Adrenal gland (tissue), 12 donors: ENCODE results near the gene PTCHD4. TPM values are rescaled to one million over a fixed set of nuclear protein-coding genes. Genes with fewer than 3 reads are reported as not detected.

Experiments used
- DNase-seq, 7 donors: peaks; one replicate each; pipeline ENCODE4 v3.0.0-alpha.2; 2019 to 2020
- H3K27ac ChIP-seq, 5 donors: fragments of 200-600 bp; sonication (generic) in 4 of 5; 1 replicate in 3 of 5; 2 replicates in 2 of 5; pipeline versions ENCODE4 v1.5.1 to v1.8.0; 2016 to 2020; ENCODE audit warnings: mild to moderate bottlenecking in 1 of 5
- H3K27me3 ChIP-seq: fragments of 200-600 bp; 2 replicates; pipeline ENCODE4 v1.8.0; 2021
- H3K36me3 ChIP-seq, 2 donors: fragments of 200-600 bp; replicated peaks in 1 of 2; 1 replicate in 1 of 2; 2 replicates in 1 of 2; pipeline versions ENCODE4 v1.5.1 to v1.8.0; 2018 to 2022
- H3K4me1 ChIP-seq, 2 donors: fragments of 200-600 bp; replicated peaks in 1 of 2; 1 replicate in 1 of 2; 2 replicates in 1 of 2; pipeline versions ENCODE4 v1.5.1 to v1.8.0; 2018 to 2021
- H3K4me3 ChIP-seq, 4 donors: fragments of 200-600 bp; sonication (generic) in 3 of 4; one replicate each; pipeline ENCODE4 v1.5.1; 2016 to 2018
- H3K9me3 ChIP-seq, 3 donors: fragments of 200-600 bp; sonication (generic) in 1 of 3; replicated peaks in 1 of 3; 1 replicate in 2 of 3; 2 replicates in 1 of 3; pipeline versions ENCODE4 v1.5.1 to v1.8.0; 2016 to 2021
- CTCF ChIP-seq, 6 experiments: fragments of 450-650 bp in 4 of 6; fragments of 200-600 bp in 2 of 6; sonication (generic) in 1 of 6; IDR thresholded peaks; 1 replicate in 5 of 6; 2 replicates in 1 of 6; pipeline versions ENCODE4 v1.5.1 to v1.8.0; 2016 to 2021; ENCODE audit warnings: antibody characterized with exemption in 6 of 6, mild to moderate bottlenecking in 2 of 6, moderate library complexity in 1 of 6
- POLR2A ChIP-seq, 2 donors: fragments of 450-650 bp; IDR thresholded peaks; one replicate each; pipeline ENCODE4 v1.6.1; 2017; ENCODE audit warnings: antibody characterized with exemption in 2 of 2, mild to moderate bottlenecking in 2 of 2, moderate library complexity in 1 of 2
- WGBS, 4 donors: extraction: QIAGEN DNeasy Blood & Tissue Kit in 2 of 4; methylation state at CpG; one replicate each; pipeline versions ENCODE4 v1.1.5 to v1.1.7; 2013 to 2017; 5-methylcytosine and 5-hydroxymethylcytosine counted together
- intact Hi-C, 2 donors: fragments of 100-400 bp; cut with DNase I; formaldehyde crosslinking; loops; one replicate each; pipeline versions ENCODE4 v1.14.1 to v1.15.0; 2022 to 2023
- polyA plus RNA-seq, 3 donors: library from polyadenylated mRNA; stranded (reverse); fragments of 200-250 nt in 2 of 3; fragments of 350-450 nt in 1 of 3; fragmentation: Illumina TruSeq in 1 of 3; extraction: RNeasy Lipid Tissue Mini Kit (QIAGEN cat#74804) in 1 of 3; gene quantifications; one replicate each; pipeline ENCODE4 v1.2.3, GENCODE V29; 2013 to 2014
- total RNA-seq, 9 donors: library from RNA; depleted of rRNA in 4 of 9; stranded (reverse); fragments of >200 nt in 4 of 9; fragments of 120-200 nt in 1 of 9; fragmentation: NEBNext Ultra II Directional in 1 of 9; extraction: Animal tissue kit (Norgen Biotek cat#: 25700) in 1 of 9; gene quantifications; one replicate each; pipeline versions ENCODE4 v1.1.0 to v1.2.4, GENCODE V29; 2013 to 2023
- donor health status: healthy with polysubstance abuse.
- donor health status: Bipolar disorder and iron deficiency.
- donor health status: DM: yes; HTN: yes; CAD: no.
- donor health status: DM: no; HTN: no; CAD: no.
- donor health status: DM: no; HTN: no; CAD: no.
- donor health status: DM: yes; HTN: yes; CAD: no.

The PTCHD4 gene
- total and polyA plus RNA-seq, 12 donors: 0.07 to 1.7 (median 0.27) TPM

GRCh38 chr6:48099713-48100587 is 11.0 kb downstream of the PTCHD4 start:
- no peak for DNase-seq
- H3K4me3 ChIP-seq: no peak overlapping the region
- H3K4me1 ChIP-seq: peaks cover 0 to 4% of the 10 kb centered on the region in 2 donors
- 68 to 80% (median 75%) methylated on average over 3 of the region's 3 CpGs for WGBS, 4 donors
- TF ChIP-seq POLR2A (IDR thresholded peaks at IDR 0.05) (no peak), CTCF (IDR thresholded peaks at IDR 0.05) (no peak)
- intact Hi-C loops: no loop called here
- no peaks in the 10 kb centered on the region for H3K9me3 ChIP-seq
- H3K27ac ChIP-seq: no peak overlapping the region
- H3K27me3 ChIP-seq: no peaks in the 10 kb centered on the region
- H3K36me3 ChIP-seq: no peaks in the 10 kb centered on the region

- TF ChIP-seq POLR2A (IDR thresholded peaks at IDR 0.05): no peak
- no peak for TF ChIP-seq CTCF (IDR thresholded peaks at IDR 0.05)
- peak in 2 of 7 donors; percentile 2 to 9 for DNase-seq
- H3K27me3 ChIP-seq: no peaks in the 10 kb centered on the region
- H3K36me3 ChIP-seq: no peaks in the 10 kb centered on the region
- no peaks in the 10 kb centered on the region for H3K9me3 ChIP-seq
- intact Hi-C loops: no loop called here
- 49 to 80% (median 68%) methylated on average over 3 of the region's 3 CpGs for WGBS, 4 donors
- H3K4me3 ChIP-seq: no peak overlapping the region
- H3K4me1 ChIP-seq: peaks cover 0 to 4% of the 10 kb centered on the region in 2 donors
- H3K27ac ChIP-seq: no peak overlapping the region
Observed at GRCh38 chr6:48098923-48099322, 12.1 kb downstream of the PTCHD4 start.

- H3K27ac ChIP-seq: no peak overlapping the region
- TF ChIP-seq POLR2A (IDR thresholded peaks at IDR 0.05): no peak
- no peak for TF ChIP-seq CTCF (IDR thresholded peaks at IDR 0.05)
- H3K9me3 ChIP-seq: no peaks in the 10 kb centered on the region
- 52 to 62% (median 58%) methylated on average over 3 of the region's 3 CpGs for WGBS, 4 donors
- H3K4me1 ChIP-seq: no peaks in the 10 kb centered on the region
- no peaks in the 10 kb centered on the region for H3K36me3 ChIP-seq
- intact Hi-C loops: no loop called here
- peaks cover 3% of the 10 kb centered on the region for H3K27me3 ChIP-seq
- no peak overlapping the region for H3K4me3 ChIP-seq
- no peak for DNase-seq
Observed at GRCh38 chr6:48092550-48093217, 18.3 kb downstream of the PTCHD4 start.

GRCh38 chr6:48090546-48090945 is 20.5 kb downstream of the PTCHD4 start:
- Histone ChIP-seq H3K27me3 (peaks cover 3% of the 10 kb centered on the region), H3K4me3 (no peak overlapping the region), H3K27ac (no peak overlapping the region), H3K36me3 (no peaks in the 10 kb centered on the region), H3K9me3 (no peaks in the 10 kb centered on the region), H3K4me1 (no peaks in the 10 kb centered on the region)
- intact Hi-C loops: no loop called here
- no peak for DNase-seq
- 76 to 86% (median 82%) methylated on average over 4 of the region's 4 CpGs for WGBS, 4 donors
- TF ChIP-seq POLR2A (IDR thresholded peaks at IDR 0.05) (no peak), CTCF (IDR thresholded peaks at IDR 0.05) (no peak)
